ENCODE measurements around the gene PON3. TPM values are rescaled to one million over a fixed set of nuclear protein-coding genes. Genes with fewer than 3 reads are reported as not detected.
A peak's percentile ranks its signal among the peaks of the same experiment; 100 is the strongest.

PON3 gene
- total and polyA plus RNA-seq, 2 of the 13 experiments (the other 11 are each of a cell fraction or from before 2014, with no cell fraction given), result 23.6 to 37.8 TPM

DNA sequence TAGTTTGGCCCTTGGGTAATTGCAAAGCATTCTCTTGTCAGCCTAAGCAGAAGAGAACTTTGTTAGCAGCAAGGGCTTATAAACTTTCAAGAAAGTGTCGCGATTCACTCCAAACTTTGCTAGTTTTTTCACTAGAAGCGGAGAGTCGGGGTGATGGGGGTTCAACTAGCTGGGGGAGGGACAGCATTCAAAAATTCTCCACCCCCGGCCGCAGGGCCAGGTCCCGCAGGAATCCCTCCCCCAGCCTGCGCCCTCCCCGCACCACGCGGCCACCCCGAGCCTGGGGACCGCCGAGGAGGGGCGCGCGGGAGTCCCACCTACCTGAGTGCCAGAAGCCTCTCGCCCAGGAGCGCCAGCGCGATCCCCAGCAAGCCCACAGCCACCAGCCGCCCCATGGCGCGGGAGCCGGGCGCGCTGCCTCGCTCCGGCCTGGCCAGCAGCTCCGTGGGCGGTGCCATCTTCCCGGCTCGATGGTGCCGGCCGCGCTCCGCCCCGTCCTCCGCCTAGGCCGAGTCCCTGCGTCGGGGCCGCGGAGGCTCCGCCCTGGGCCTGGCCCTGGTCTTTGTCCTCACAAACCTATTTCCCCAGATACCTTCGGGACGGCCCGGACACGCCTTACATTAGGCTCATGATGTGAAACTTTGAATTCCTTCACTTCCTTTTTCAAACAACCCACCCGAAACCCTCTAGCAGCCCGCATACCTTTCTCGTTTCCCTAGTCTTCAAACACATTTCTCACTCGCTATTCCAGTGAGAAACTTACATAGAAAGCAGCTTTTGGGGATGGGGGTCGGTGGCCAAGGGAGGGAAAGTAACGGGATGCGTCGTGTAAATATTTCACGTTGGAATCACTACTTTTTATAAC is 38.6 kb upstream of the PON3 start, which contains the start of gene PON2 (continued):
- TF ChIP-seq, protein P1, sequence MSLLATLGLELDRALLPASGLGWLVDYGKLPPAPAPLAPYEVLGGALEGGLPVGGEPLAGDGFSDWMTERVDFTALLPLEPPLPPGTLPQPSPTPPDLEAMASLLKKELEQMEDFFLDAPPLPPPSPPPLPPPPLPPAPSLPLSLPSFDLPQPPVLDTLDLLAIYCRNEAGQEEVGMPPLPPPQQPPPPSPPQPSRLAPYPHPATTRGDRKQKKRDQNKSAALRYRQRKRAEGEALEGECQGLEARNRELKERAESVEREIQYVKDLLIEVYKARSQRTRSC (CRISPR knock-in tag; IDR thresholded peaks at IDR 0.05; ENCODE audit: low read depth), result no peak
- TF ChIP-seq ZNF672 (CRISPR knock-in tag; IDR thresholded peaks at IDR 0.05), result no peak
- no peak for TF ChIP-seq CHD4 (IDR thresholded peaks at IDR 0.05; ENCODE audit: borderline replicate concordance, low read length)
- TF ChIP-seq, protein P2, sequence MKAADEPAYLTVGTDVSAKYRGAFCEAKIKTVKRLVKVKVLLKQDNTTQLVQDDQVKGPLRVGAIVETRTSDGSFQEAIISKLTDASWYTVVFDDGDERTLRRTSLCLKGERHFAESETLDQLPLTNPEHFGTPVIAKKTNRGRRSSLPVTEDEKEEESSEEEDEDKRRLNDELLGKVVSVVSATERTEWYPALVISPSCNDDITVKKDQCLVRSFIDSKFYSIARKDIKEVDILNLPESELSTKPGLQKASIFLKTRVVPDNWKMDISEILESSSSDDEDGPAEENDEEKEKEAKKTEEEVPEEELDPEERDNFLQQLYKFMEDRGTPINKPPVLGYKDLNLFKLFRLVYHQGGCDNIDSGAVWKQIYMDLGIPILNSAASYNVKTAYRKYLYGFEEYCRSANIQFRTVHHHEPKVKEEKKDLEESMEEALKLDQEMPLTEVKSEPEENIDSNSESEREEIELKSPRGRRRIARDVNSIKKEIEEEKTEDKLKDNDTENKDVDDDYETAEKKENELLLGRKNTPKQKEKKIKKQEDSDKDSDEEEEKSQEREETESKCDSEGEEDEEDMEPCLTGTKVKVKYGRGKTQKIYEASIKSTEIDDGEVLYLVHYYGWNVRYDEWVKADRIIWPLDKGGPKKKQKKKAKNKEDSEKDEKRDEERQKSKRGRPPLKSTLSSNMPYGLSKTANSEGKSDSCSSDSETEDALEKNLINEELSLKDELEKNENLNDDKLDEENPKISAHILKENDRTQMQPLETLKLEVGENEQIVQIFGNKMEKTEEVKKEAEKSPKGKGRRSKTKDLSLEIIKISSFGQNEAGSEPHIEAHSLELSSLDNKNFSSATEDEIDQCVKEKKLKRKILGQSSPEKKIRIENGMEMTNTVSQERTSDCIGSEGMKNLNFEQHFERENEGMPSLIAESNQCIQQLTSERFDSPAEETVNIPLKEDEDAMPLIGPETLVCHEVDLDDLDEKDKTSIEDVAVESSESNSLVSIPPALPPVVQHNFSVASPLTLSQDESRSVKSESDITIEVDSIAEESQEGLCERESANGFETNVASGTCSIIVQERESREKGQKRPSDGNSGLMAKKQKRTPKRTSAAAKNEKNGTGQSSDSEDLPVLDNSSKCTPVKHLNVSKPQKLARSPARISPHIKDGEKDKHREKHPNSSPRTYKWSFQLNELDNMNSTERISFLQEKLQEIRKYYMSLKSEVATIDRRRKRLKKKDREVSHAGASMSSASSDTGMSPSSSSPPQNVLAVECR (CRISPR knock-in tag; IDR thresholded peaks at IDR 0.05; ENCODE audit: borderline replicate concordance), result peak; percentile 83; the same call in 1 of the 2 replicates
- TF ChIP-seq ZNF790 (CRISPR knock-in tag; IDR thresholded peaks at IDR 0.05; ENCODE audit: borderline replicate concordance), result peak; percentile 79; the same call in 1 of the 2 replicates
- TF ChIP-seq TCF12 (IDR thresholded peaks at IDR 0.05), result no peak
- TF ChIP-seq TCF12 (CRISPR knock-in tag; IDR thresholded peaks at IDR 0.05), result peak; percentile 24; the same call in 1 of the 2 replicates
- TF ChIP-seq, protein P3, sequence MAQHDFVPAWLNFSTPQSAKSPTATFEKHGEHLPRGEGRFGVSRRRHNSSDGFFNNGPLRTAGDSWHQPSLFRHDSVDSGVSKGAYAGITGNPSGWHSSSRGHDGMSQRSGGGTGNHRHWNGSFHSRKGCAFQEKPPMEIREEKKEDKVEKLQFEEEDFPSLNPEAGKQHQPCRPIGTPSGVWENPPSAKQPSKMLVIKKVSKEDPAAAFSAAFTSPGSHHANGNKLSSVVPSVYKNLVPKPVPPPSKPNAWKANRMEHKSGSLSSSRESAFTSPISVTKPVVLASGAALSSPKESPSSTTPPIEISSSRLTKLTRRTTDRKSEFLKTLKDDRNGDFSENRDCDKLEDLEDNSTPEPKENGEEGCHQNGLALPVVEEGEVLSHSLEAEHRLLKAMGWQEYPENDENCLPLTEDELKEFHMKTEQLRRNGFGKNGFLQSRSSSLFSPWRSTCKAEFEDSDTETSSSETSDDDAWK (CRISPR knock-in tag; IDR thresholded peaks at IDR 0.05), result no peak
- TF ChIP-seq TBX2 (CRISPR knock-in tag; IDR thresholded peaks at IDR 0.05; ENCODE audit: borderline replicate concordance), result peak; percentile 86
- TF ChIP-seq, protein P4, sequence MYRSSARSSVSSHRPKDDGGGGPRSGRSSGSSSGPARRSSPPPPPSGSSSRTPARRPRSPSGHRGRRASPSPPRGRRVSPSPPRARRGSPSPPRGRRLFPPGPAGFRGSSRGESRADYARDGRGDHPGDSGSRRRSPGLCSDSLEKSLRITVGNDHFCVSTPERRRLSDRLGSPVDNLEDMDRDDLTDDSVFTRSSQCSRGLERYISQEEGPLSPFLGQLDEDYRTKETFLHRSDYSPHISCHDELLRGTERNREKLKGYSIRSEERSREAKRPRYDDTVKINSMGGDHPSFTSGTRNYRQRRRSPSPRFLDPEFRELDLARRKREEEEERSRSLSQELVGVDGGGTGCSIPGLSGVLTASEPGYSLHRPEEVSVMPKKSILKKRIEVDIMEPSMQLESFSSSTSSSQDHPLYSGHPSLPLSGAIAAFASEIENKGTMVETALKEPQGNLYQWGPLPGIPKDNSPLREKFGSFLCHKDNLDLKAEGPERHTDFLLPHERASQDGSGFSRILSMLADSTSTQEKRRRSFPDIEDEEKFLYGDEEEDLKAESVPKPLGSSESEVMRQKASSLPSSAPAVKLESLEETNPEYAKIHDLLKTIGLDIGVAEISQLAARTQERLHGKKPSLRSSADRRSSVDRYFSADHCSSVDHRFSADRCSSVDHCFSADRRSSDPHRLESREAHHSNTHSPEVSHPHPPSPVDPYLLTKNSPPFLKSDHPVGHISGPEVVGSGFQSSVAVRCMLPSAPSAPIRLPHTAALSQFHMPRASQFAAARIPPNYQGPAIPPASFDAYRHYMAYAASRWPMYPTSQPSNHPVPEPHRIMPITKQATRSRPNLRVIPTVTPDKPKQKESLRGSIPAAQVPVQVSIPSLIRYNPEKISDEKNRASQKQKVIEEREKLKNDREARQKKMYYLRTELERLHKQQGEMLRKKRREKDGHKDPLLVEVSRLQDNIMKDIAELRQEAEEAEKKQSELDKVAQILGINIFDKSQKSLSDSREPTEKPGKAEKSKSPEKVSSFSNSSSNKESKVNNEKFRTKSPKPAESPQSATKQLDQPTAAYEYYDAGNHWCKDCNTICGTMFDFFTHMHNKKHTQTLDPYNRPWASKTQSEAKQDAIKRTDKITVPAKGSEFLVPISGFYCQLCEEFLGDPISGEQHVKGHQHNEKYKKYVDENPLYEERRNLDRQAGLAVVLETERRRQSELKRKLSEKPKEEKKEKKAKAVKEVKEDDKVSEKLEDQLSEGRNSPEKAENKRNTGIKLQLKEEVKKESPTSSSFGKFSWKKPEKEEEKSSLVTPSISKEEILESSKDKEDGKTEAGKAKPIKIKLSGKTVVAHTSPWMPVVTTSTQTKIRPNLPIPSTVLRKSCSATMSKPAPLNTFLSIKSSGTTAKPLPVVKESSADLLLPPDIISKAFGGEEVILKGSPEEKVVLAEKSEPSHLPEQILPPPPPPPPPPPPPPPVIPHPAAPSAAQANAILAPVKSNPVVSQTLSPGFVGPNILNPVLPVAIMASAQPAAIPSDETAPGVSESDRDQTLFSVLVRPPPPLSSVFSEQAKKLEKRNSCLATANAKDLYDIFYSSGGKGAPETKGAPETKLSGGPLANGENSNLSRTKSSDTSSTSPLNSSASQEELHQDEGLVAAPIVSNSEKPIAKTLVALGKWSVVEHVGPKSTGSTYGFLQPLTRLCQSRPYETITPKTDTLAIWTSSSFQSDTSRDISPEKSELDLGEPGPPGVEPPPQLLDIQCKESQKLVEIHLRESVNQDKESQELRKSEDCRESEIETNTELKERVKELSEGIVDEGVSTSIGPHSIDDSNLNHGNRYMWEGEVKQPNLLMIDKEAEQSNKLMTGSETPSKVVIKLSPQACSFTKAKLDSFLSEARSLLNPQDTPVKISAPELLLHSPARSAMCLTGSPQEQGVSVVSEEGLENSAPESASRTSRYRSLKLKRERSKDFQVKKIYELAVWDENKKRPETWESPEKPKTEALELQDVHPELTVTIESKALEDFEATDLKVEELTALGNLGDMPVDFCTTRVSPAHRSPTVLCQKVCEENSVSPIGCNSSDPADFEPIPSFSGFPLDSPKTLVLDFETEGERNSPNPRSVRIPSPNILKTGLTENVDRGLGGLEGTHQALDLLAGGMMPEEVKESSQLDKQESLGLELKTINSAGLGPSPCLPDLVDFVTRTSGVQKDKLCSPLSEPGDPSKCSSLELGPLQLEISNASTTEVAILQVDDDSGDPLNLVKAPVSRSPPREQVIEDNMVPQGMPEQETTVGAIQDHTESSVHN (CRISPR knock-in tag; IDR thresholded peaks at IDR 0.05), result no peak
- peak; percentile 70; the same call in 1 of the 2 replicates for TF ChIP-seq EEA1 (CRISPR knock-in tag; IDR thresholded peaks at IDR 0.05; ENCODE audit: borderline replicate concordance)
- no peak for TF ChIP-seq ZBTB8A (CRISPR knock-in tag; IDR thresholded peaks at IDR 0.05; ENCODE audit: borderline replicate concordance, low read depth)
- TF ChIP-seq ZNF776 (CRISPR knock-in tag; IDR thresholded peaks at IDR 0.05), result no peak; the same call in 1 of the 2 replicates

Data from HepG2 (cell line).